22Rv1 (cell line): Measurements from ENCODE around the gene FBXL4.

Source experiments
- H3K27ac ChIP-seq: fragments of 450-650 bp; 2 replicates; pipeline ENCODE4 v1.5.1; 2017
- ZFX ChIP-seq: fragments of 450-650 bp; IDR thresholded peaks from 2 replicates; pipeline ENCODE4 v1.6.1; 2017; ENCODE audit warnings: antibody characterized with exemption, borderline replicate concordance
- TF ChIP-seq, protein P1 (sequence below): fragments of 450-650 bp; IDR thresholded peaks from 2 replicates; pipeline ENCODE4 v1.5.1; 2017; ENCODE audit warnings: mild to moderate bottlenecking

The FBXL4 gene

DNA sequence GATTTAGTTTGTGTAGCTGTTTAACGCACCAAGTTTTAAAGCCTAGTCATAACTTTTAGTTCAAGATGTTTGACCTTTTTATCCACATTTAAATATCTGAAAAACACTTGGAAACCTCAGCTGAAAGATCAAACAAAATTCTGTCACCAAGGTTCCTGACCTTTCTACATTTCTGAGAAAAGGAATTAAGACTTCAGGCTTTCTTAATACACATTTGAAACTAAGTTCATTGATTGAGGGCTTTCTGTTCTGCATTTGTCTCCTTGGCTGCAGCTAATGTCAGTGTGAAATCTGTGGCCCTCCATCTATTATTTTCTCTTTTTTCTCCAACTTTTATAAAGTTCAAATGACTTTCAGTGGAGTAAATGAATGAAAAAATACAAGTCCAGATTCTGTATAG, 22.7 kb upstream of the FBXL4 start:
- TF ChIP-seq ZFX = no peak
- TF ChIP-seq, protein P1, sequence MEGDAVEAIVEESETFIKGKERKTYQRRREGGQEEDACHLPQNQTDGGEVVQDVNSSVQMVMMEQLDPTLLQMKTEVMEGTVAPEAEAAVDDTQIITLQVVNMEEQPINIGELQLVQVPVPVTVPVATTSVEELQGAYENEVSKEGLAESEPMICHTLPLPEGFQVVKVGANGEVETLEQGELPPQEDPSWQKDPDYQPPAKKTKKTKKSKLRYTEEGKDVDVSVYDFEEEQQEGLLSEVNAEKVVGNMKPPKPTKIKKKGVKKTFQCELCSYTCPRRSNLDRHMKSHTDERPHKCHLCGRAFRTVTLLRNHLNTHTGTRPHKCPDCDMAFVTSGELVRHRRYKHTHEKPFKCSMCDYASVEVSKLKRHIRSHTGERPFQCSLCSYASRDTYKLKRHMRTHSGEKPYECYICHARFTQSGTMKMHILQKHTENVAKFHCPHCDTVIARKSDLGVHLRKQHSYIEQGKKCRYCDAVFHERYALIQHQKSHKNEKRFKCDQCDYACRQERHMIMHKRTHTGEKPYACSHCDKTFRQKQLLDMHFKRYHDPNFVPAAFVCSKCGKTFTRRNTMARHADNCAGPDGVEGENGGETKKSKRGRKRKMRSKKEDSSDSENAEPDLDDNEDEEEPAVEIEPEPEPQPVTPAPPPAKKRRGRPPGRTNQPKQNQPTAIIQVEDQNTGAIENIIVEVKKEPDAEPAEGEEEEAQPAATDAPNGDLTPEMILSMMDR = no peak
- H3K27ac ChIP-seq = no peak overlapping the region

DNA sequence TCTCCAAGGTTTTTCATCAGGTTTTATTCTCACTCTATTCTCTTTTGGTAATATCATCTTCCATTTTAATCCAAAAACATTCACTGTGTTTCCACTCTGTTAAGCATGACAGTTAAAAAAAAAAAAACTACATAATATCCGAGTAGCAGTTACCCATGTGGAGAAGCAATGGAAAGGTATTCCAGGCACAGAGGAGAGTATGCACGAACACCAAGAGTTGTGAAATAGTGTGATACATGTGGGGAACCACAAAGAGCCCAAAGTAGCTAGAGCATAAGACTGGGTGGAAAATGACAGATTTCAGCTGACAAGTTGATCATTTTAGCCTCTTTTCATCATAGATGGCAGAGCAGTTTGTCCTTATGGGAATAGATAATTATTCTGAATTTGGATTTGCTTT, 19.9 kb upstream of the FBXL4 start:
- TF ChIP-seq, protein P1 = no peak
- no peak for TF ChIP-seq ZFX
- H3K27ac ChIP-seq = no peak overlapping the region

DNA sequence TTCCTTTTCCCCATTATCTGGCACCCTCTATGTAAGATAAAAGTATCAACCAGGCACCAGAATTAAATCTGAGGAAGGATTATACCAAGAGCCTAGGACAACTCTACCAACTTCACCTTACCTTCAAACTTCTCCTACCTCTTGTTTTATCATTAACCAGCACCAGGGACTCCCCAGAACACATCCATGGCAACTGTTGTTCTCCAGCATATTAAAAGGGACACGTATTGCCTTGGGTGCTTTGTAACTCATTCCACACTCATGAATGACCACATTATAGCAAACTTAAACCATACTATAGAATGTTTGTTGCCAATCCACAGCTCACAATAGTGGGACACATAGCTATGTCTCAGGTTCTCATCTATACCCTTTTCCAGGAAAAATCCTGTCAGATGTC, 11.9 kb upstream of the FBXL4 start:
- no peak overlapping the region for H3K27ac ChIP-seq

DNA sequence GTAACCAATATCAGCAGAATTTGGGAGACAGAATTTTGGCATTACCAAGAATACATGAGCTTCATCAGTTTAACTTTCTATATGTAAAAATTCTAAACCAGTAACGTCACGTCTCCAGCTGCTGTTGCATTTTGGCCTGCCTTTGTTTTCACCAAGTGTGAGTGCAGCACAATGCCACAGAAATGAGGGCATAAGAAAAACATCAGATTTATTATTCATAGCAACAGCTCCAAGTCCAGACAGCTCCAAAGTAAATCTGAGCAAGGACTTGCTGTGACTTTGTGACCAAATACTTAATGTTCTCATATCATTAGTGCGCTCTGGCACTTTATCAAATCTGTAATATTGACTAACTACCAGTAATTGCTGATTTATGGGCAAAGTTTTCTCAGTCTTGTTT, 11.0 kb upstream of the FBXL4 start:
- TF ChIP-seq, protein P1 = no peak
- TF ChIP-seq ZFX = no peak
- no peak overlapping the region for H3K27ac ChIP-seq

More for the DNA sequence above, 11.9 kb upstream of the FBXL4 start:
- TF ChIP-seq, protein P1 = no peak
- TF ChIP-seq ZFX = no peak

DNA sequence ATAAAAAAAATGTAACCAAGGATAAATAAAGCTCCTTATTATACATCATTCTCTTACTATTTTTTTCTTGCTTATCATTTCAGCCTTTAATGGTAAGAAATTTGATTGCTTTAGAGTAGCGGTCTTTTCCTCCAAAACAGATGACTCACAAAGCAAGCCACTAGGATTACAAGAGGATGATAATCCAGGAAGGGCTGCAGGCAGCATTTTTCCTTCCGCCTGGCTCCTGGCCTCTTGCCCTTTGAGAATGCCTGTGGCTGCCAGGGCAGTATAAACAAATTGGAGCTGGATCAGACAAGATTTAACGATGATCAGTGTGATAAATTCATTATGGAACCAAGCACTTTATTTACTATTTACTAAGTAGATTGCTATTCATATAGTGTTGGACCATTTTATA, 9.7 kb upstream of the FBXL4 start:
- TF ChIP-seq, protein P1 = no peak
- TF ChIP-seq ZFX = no peak
- H3K27ac ChIP-seq = no peak overlapping the region

DNA sequence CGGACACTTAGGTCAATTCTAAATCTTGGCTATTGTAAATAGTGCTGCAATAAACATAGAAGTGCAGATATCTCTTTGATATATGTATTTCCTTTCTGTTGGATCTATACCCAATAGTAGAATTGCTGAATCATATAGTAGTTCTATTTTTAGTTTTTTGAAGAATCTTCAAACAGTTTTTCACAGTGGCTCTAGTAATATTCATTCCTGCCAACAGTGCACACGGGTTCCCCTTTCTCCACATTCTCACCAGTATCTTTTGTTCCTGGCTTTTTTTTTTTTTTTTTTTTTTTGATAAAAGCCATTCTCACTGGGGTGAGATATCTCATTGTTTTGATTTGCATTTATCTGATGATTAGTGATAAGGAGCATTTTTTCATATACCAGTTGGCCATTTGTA, 1.8 kb upstream of the FBXL4 start:
- no peak for TF ChIP-seq ZFX
- TF ChIP-seq, protein P1 = no peak
- H3K27ac ChIP-seq = no peak overlapping the region

DNA sequence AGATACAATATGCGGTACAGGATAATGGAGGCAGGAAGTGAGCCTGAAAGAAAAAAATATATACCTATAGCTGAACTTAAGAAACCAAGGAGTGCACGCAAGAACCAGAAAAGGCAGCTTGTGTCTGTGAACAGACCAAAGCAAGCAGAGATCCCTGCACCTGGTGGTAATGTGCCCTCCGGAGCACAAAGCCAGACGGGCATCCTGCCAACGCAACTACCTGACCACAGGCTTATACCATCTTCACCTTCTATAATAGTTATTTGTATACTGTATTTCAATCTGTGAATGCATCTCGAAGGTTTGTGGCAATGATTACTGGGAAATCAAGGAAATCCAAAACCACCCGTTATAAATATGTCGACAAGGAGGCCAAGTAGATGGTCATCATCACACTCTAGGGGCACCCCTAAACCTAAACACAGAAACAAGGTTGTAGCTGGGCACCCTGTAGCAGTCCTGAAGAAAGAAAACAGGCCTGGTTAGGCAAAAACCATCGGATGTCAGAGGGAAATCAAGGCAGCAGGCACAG, 801 bp downstream of the FBXL4 start:
- peak overlapping the region; percentile 79 for H3K27ac ChIP-seq
- TF ChIP-seq ZFX = no peak
- TF ChIP-seq, protein P1 = no peak
